Stimulated activated CD4-positive, alpha-beta T cell treated with anti-CD3 and anti-CD28 coated beads, Interleukin-15, amount 100 ng/mL, for 48 hours (primary cell): ENCODE results near the gene ATXN8OS.
"Not testable (repeated sequence)": the region's sequence is repeated elsewhere in the genome, so short reads cannot be mapped to it uniquely, and the experiment has no call there.

ENCODE experiments used
- DNase-seq, 2 donors: peaks; one replicate each; pipeline ENCODE4 v3.0.0-alpha.2; 2020; ENCODE audit warnings: low read depth in 2 of 2

Gene ATXN8OS

DNA sequence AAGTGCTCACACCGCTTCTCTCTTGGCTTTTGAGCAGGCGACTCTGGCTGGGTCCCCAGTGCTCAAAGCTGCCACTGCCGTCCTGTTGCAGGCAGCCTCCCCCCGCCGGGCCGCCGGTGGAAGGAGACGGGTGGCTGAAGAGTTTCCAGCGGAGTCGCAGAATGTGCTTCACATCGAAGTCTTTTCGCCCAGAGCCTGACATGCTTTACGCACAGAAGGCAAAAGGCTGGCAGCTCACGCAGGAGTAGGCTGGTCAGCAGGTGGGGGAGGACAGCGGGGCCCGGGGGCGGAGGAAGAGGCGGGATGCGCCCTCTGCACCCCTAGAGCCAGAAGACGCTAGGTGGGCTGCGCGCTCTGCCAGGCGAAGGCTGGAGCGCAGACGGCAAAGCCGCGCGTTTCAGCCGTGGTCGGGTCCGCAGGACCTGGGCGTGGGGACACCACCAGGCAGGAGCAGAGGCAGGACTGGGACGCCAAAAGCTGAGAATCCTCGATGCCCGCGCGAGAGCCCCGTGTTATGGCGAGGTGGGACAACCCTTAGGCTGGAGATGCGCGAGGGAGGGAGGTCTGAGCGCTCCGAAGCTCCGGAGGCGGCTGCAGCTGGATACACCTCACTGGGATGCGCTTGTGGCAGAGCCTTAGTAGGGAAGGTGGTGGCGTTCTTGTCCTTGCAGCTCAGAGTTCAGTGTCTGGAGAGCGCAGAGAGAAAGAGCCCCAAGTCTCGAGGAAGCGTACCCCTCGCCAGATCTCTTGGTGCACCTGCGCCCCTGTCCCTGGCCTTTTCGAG lies at the start of gene ATXN8OS:
Gene ATXN8OS (plus strand): TSS at position 329 of the 784 bp plus-strand sequence.
- no peak for DNase-seq

DNA sequence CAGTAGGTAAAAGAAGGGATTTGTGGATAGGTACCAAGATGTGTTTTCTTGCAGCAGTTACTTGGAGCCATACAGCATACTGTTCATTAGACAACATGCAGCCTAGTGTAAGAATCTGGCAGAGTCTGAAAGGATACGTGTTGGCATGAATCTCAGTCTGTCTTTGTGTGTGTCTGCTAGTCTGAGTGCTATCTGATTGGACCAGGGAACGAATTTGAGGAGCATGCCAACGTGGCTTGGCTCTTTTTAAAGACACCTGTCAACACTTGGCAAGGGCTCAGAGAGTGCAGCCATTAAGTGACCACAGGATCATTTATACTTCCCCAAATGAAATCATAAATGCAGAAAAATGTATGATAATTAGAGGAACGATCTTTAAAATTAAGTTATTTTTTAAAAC lies 27.6 kb upstream of the ATXN8OS start:
- no peak for DNase-seq

- DNase-seq: no peak
Measured at GRCh38 chr13:70087247-70087646, 20.4 kb upstream of the ATXN8OS start.

DNA sequence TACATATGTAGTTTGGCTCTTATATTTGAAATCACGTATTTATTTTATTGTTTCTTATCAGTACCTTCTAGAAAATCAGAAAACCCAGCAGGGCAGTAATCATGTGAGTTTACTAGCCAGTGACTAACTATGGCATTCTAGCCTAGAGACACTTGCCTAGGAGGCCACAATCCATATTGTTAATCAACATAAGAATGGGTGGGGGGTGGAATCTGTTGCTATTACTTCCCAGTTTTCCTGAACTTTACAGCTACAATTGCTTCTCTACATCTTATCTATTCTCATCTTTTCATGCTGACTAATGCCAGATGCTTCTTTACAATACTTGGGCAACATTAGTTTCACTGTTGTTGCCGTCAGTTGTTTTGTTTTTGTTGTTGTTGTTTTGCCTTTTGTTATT lies 18.7 kb upstream of the ATXN8OS start:
- DNase-seq: no peak

DNA sequence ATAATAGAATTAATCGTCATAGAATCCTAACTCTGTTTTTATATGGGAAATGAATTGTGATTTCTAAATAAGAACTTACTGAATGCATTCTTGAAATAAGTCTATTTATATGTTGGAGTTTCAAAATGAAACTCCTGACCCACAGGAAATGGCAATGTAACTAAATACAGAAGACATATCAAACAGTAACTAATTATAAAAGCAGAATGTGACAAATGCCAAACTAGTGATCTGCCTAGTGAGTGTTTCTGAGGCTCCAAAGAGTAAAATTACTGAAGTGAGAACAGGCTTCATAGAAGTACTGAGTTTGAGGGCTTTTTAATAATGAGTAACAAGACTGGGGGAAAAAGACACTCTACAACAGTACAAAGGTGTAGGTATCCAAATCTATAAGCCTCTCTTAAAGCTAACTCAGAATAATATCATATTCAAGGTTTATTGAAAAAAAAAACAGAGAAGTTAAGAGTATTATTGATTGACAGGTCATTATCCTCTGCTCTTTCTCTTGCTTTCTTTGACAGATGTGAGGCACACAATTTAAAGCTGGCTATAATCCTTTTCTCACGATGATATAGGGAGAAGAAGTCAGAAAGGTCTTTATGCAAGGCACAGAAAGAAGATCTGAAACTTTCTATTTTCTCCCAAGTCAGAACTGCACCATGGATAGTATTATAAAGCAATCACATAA lies 17.4 kb upstream of the ATXN8OS start:
- no peak for DNase-seq

- DNase-seq: no peak
Measured at GRCh38 chr13:70098669-70099068, 9.0 kb upstream of the ATXN8OS start.

- no peak for DNase-seq
Measured at GRCh38 chr13:70104481-70104880, 3.1 kb upstream of the ATXN8OS start.

- DNase-seq: no peak
Measured at GRCh38 chr13:70107125-70107497, 515 bp upstream of the ATXN8OS start.

- no peak for DNase-seq
Measured at GRCh38 chr13:70108356-70109105, 905 bp downstream of the ATXN8OS start, which contains the start of gene KLHL1. Gene KLHL1, minus strand, starts transcription at chr13:70108452. Its CDS starts 753 bp downstream, at chr13:70107699.

- no peak for DNase-seq
Measured at GRCh38 chr13:70117338-70117905, 9.8 kb downstream of the ATXN8OS start.

DNA sequence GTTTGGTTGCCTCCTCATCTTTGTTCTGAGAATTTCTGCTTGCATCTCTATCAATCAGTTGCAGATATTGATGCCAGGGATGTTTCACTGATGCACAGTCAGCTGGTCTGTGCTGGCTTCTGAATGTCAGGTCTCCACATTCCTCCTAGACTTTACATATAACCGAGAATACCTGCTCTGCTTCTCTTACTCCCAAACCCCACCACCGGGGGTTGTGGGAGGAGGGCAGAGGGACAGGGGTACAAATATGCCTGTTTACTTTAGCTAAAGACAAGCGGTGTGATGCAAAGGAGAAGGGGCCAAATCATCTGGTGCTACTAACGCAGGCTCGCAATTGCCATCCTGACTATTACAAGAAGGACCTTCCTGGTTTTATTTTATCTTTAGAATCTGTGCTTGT lies 18.1 kb downstream of the ATXN8OS start:
- no peak for DNase-seq

- no peak for DNase-seq
Measured at GRCh38 chr13:70128098-70128497, 20.5 kb downstream of the ATXN8OS start.

DNA sequence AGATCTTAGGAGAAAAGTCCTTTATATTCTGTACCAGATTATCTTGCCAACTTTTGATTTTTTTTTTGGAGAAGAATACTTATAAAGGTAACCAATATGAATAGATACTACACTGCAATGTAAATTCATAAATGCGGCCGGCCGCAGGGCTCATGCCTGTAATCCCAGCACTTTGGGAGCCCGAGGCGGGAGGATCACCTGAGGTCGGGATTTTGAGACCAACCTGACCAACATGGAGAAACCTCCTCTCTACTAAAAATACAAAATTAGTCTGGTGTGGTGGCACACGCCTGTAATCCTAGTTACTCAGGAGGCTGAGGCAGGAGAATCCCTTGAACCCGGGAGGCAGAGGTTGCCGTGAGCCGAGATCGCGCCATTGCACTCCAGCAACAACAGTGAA lies 35.0 kb downstream of the ATXN8OS start:
- DNase-seq: not testable (repeated sequence)

- no peak for DNase-seq
Measured at GRCh38 chr13:70162141-70162540, 54.5 kb downstream of the ATXN8OS start.

DNA sequence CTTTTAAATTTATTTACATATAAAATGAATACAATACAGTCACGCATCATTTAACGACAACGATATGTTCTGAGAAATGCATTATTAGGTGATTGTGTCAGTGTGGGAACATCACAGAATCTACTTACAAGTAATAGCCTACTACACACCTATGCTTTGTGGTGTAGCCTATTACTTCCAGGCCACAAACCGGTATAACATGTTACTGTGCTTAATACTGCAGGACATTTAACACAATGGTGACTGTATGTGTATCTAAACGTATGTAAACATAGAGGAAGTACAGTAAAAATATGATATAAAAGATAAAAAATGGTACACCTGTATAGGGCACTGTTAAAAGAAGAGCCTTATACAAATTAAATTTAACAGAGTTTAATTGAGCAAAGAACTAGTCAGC lies 63.1 kb downstream of the ATXN8OS start:
- no peak for DNase-seq

DNA sequence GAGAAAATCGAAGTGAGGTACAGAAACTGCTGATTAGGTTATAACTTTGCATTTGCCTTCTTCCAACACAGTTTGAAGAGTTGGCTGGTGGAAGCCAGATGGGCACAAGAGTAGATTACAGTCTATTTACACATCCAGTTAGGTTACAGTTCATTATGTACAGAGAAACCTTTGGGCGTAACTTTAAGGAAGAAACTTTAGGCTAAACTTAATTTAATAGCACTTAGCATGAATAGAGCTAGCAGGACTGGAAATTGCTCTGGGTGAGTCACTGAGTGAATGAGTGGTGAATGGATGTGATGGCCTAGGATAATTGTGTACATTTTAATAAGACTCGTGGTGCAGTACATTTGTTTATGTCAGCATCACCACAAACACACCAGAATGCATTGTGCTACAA lies 63.5 kb downstream of the ATXN8OS start:
- DNase-seq: no peak

- DNase-seq: no peak
Measured at GRCh38 chr13:70172946-70173597, 65.4 kb downstream of the ATXN8OS start.

GRCh38 chr13:70173598-70173959 lies 66.0 kb downstream of the ATXN8OS start:
- no peak for DNase-seq

- no peak for DNase-seq
Measured at GRCh38 chr13:70178346-70178745, 70.7 kb downstream of the ATXN8OS start.
